HAP-1 (cell line): ENCODE results near the gene GAB4.
"Not testable (repeated sequence)": the region's sequence is repeated elsewhere in the genome, so short reads cannot be mapped to it uniquely, and the experiment has no call there.

Experiments used
- DNase-seq, 2 experiments: peaks; one replicate each; pipeline ENCODE4 v3.0.0-alpha.2; 2016 to 2020; ENCODE audit warnings: low spot score in 2 of 2
- H3K27me3 ChIP-seq: fragments of 250-450 bp; sonication (Bioruptor Pico); 2 replicates; pipeline ENCODE4 v1.5.1; 2020; ENCODE audit warnings: low read depth, mild to moderate bottlenecking, moderate library complexity
- H3K36me3 ChIP-seq: fragments of 250-450 bp; sonication (Bioruptor Pico); replicated peaks from 2 replicates; pipeline ENCODE4 v1.5.1; 2020; ENCODE audit warnings: mild to moderate bottlenecking
- H3K4me1 ChIP-seq: fragments of 250-450 bp; sonication (Bioruptor Pico); 2 replicates; pipeline ENCODE4 v1.5.1; 2020; ENCODE audit warnings: mild to moderate bottlenecking
- H3K4me3 ChIP-seq: fragments of 250-450 bp; sonication (Bioruptor Pico); 2 replicates; pipeline ENCODE4 v1.5.1; 2020; ENCODE audit warnings: mild to moderate bottlenecking, moderate library complexity
- H3K9me3 ChIP-seq: fragments of 250-450 bp; sonication (Bioruptor Pico); 2 replicates; pipeline ENCODE4 v1.5.1; 2020; ENCODE audit warnings: mild to moderate bottlenecking, moderate library complexity
- in situ Hi-C: fragments of 300-500 bp; cut with MboI; formaldehyde crosslinking; loops from 3 replicates; pipeline ENCODE4 v1.14.3; 2020; ENCODE audit warnings: low sequenced_read_pairs, inconsistent platforms, mixed read lengths

Gene GAB4

DNA sequence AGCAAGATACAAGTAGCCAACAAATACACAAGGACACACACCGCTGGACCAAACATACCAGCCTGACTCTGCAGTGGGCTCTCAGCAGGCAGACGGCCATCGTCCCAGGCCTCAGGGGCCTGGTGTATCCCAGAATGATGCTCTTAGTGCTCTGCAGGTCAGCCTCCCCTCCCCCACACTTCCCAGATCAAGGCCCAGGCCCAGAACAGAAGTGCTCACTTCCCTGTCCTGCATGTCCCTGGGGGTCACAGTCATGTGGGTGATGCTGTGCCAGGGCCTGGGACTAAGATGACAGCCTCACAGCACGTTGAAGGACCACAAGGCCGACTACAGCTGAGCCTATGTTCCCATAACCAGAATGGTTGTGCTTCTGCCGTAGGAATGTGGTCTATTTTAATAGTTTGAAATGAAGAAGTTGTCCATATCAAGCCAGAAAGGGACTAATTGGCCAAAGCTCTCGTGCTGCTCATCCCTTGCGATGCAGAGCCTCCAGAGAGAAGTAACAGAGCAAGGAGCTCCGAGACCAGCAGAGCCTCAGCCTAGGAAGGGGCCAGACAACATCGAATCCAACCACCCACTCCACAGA lies 48.6 kb downstream of the GAB4 start:
- no peaks in the 10 kb centered on the region for H3K4me1 ChIP-seq
- no peaks in the 10 kb centered on the region for H3K9me3 ChIP-seq
- in situ Hi-C loops: no loop called here
- H3K4me3 ChIP-seq: no peak overlapping the region
- H3K36me3 ChIP-seq: no peaks in the 10 kb centered on the region
- no peak for DNase-seq
- no peaks in the 10 kb centered on the region for H3K27me3 ChIP-seq

DNA sequence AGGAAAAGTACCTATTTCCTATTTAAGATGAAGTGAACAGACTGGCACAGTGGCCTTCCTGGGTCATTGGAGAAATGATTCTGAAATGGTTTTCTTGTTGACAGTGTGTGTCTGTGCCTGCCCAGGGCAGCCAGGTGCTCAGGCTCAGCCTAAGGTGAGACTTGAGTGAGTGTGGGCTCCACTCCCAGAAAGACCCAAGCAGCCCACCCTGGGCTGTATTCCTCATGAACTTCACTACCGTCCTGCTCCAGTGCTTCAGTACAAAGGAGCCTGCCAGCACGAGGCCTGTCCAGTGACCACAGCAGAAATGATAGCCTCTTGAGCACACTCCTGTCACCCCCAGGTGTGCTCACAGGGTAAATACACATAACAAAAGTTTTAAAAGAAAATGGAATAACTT lies 49.5 kb downstream of the GAB4 start:
- H3K4me1 ChIP-seq: no peaks in the 10 kb centered on the region
- H3K9me3 ChIP-seq: no peaks in the 10 kb centered on the region
- H3K4me3 ChIP-seq: no peak overlapping the region
- no peaks in the 10 kb centered on the region for H3K36me3 ChIP-seq
- in situ Hi-C loops: no loop called here
- DNase-seq: no peak
- H3K27me3 ChIP-seq: no peaks in the 10 kb centered on the region

DNA sequence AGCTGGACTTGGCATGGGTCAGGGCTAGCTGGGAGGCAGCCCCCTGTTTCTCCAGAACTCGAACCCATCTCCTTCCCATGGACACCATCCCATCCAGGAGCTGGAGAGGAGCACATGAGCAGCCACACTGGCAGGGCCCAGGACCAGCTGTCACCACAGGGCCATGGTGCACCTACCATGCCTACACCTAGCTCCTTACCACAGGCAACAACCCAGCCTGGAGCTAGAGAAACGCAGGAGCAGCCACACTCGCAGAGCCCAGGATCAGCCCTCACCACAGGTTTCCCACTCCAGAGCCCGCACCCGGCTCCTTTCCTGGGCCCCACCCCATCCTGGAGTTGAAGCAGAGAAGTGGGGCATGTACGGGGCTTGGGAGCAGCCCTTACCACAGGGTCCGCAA lies 50.2 kb downstream of the GAB4 start:
- no peaks in the 10 kb centered on the region for H3K36me3 ChIP-seq
- no peaks in the 10 kb centered on the region for H3K9me3 ChIP-seq
- DNase-seq: no peak
- no peaks in the 10 kb centered on the region for H3K4me1 ChIP-seq
- H3K4me3 ChIP-seq: no peak overlapping the region
- in situ Hi-C loops: no loop called here
- no peaks in the 10 kb centered on the region for H3K27me3 ChIP-seq

DNA sequence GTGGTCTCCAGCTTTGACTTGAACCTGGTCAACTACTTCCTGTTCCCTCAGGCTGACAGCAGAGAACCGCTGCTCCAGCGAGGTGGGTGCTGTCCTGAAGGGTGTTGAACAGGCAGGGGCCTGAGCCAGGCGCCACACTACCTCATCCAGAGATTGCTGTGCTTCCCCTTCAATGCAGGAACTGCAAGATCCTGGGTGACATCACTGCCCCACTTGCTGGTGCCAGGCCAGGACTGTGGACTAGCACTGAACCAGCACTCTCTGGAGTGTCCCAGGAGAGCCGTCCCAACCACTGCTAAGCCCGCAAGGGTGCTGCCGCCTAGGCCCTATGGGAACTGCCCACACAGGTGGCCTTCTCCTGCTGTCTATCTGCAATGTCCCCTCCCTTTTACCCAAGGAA lies 51.7 kb downstream of the GAB4 start:
- Histone ChIP-seq H3K36me3 (no peaks in the 10 kb centered on the region), H3K27me3 (no peaks in the 10 kb centered on the region), H3K4me1 (no peaks in the 10 kb centered on the region), H3K9me3 (no peaks in the 10 kb centered on the region), H3K4me3 (no peak overlapping the region)
- no peak for DNase-seq
- in situ Hi-C loops: no loop called here

DNA sequence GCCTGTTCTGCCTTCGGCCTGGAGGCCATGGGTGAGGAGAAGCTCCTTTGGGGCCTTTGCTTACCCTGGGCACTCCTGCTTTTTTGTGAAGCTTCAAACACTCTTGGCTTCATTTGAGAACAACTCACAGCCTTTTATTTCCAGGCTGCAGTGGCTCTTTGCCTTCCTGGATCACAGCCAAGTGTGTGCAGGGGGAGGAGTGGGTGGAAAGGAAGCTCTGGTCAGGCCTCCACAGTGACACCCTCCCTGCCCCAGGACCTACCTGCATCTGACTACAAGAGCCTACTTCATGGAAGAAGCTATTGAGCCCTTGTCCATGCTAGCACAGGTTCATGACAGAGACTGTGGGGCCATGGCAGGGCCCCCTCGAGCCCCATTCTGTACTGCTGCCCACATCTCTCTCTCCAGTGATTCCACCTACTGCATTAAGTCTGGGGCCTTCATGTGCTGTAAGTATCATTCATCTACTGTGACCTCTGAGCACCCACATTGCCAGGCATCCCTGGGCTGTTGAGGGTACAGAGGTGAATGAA lies 52.3 kb downstream of the GAB4 start:
- Histone ChIP-seq H3K27me3 (no peaks in the 10 kb centered on the region), H3K9me3 (no peaks in the 10 kb centered on the region), H3K4me1 (no peaks in the 10 kb centered on the region), H3K4me3 (no peak overlapping the region), H3K36me3 (no peaks in the 10 kb centered on the region)
- in situ Hi-C loops: no loop called here
- DNase-seq: no peak

DNA sequence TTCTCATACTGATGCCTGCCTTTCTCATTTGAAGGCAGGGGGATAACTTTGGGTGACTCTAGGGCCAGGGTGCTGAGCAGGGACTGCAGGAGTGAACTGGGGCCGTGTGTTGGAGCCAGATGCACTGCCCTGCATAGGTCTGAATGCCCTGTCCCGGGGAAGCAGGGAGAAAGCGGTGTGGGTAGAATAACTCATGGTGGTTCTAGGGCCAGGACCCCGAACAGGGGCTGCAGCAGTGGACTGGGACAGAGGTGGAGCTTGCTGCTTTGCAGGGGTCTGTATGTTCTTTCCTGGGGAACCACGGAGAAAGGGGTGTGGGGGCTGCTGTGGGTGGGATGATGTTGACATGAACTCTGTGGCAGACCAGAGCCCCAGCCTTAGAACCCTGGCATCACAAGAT lies 52.9 kb downstream of the GAB4 start:
- no peak for DNase-seq
- Histone ChIP-seq H3K36me3 (no peaks in the 10 kb centered on the region), H3K4me3 (no peak overlapping the region), H3K4me1 (no peaks in the 10 kb centered on the region), H3K27me3 (no peaks in the 10 kb centered on the region), H3K9me3 (no peaks in the 10 kb centered on the region)
- in situ Hi-C loops: no loop called here

DNA sequence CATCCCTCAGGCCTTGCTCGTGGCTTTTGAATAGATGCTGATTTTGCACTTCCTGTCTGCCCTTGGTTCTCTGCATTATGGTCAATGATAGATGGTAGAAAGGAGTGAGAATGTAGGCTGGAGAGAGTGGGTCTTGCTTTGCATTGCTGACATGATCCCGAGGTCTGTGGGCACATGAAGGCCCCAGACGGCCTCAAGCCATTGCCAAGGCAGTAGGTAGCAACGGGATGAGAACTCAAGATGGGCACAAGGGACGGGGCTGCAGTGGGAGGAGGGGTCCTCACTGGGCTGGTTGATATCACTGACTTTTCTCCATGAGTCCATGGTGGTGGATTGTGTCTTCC lies 54.0 kb downstream of the GAB4 start:
- DNase-seq: no peak
- in situ Hi-C loops: loop anchor here (5.0 kb wide), 1 partner anchor 38 kb away; no protein-coding TSS in a partner anchor

DNA sequence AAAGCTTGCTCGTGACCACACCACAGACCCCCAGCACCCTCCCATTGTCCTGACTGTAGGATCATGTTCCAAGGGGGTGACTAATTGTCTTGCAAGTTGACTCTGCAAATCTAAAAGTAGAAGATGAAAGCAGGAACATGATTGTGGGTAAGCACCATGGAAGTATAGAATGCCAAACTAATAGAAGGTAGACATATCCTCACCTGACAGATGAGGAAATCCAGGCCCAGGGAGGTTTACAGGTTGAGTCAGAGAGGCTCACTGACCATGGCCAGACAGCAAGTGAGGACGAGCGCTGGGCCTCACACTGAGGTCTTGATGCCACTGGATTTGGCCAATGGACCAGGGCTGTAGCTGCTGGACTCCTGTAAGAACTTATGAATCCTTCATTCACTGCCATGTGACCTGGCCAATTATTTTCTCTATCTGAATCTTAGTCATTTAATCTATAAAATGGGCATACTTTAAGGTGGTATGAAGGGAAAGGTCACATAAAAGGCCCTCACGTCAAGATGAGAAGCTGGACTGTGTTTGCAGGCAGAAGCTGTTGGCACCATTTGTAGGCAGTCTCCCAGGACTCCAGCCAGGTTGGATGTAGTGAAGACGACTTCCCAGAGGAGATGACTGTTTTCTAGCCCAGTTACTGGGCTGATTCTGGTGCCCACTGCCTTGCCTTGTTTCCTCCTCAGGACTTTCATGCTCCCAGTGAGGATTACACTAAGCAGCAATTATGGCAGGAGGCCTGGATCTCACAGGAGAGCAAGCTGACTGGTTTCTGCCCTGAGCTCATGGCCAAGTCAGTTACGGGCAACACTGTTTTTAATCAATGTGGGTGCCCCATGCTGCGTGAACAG lies 54.6 kb downstream of the GAB4 start:
- in situ Hi-C loops: loop anchor here (5.0 kb wide), 1 partner anchor 39 kb away; no protein-coding TSS in a partner anchor
- no peak for DNase-seq
- H3K4me3 ChIP-seq: no peak overlapping the region
- no peaks in the 10 kb centered on the region for H3K9me3 ChIP-seq
- no peaks in the 10 kb centered on the region for H3K4me1 ChIP-seq
- no peaks in the 10 kb centered on the region for H3K36me3 ChIP-seq
- no peaks in the 10 kb centered on the region for H3K27me3 ChIP-seq

More for the DNA sequence above, 54.0 kb downstream of the GAB4 start:
- Histone ChIP-seq H3K4me3 (no peak overlapping the region), H3K4me1 (no peaks in the 10 kb centered on the region), H3K9me3 (no peaks in the 10 kb centered on the region), H3K27me3 (no peaks in the 10 kb centered on the region), H3K36me3 (no peaks in the 10 kb centered on the region)

DNA sequence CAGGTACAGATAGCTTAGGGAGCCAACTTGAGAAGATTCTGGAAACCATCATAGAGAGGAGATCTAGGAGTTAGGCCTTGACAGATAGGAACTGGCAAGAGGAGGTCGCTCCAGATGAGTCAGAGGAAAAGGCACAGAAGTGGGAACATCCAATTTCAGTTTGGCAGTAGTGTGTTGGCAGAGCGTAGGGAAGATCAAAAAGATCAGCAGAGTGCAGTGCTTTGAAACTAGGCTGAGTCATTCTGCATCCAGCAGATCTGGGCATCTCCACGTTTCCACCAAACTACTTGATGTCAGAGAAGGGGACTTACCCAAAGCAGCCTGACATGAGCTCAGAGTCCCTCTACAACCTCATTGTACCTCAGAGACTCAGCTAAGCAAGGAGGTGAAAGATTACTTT lies 58.5 kb downstream of the GAB4 start:
- no peaks in the 10 kb centered on the region for H3K9me3 ChIP-seq
- in situ Hi-C loops: no loop called here
- H3K4me1 ChIP-seq: no peaks in the 10 kb centered on the region
- H3K27me3 ChIP-seq: 0 out of 2 replicates have a peak, but pooled peaks cover 2% of the 10 kb centered on the region
- H3K4me3 ChIP-seq: no peak overlapping the region
- no peak for DNase-seq
- H3K36me3 ChIP-seq: no peaks in the 10 kb centered on the region

DNA sequence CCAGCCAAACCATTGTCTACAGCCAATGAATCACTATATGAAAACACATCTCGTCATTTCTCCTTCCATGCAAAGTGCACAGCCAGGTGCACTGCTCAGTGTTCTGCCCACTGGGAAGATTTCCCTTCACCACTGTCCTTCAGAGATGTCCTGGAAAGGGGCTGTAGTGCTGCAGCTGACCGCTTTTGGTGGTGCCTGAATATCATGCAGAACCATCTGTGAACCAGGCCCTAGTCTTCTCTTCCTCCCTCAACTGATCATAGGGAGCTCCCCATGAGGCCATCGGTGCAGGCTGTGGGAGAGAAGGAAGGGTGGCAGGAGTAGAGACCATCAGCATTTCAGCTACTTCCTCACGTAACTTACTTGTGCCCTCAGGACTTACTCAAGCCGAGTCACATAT lies 70.2 kb downstream of the GAB4 start:
- in situ Hi-C loops: no loop called here
- Histone ChIP-seq H3K4me1 (no peaks in the 10 kb centered on the region), H3K9me3 (no peaks in the 10 kb centered on the region), H3K36me3 (no peaks in the 10 kb centered on the region), H3K4me3 (no peak overlapping the region), H3K27me3 (peaks cover 3% of the 10 kb centered on the region; the same call in 1 of the 2 replicates)
- DNase-seq: no peak

DNA sequence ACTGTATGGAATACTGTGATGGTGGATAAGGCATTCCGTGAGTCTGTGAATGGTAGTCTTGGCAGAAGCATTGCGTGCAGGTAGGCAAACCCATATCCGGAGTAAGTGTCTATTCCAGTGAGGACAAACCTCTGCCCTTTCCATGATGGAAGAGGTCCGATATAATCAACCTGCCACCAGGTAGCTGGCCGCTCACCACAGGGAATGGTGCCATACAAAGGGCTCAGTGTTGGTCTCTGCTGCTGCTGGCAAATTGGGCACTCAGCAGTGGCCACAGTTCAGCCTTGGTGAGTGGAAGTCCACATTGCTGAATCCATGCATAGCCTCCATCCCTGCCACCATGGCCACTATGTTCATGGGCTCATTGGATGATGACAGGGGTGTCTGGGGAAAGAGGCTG lies 70.8 kb downstream of the GAB4 start:
- DNase-seq, H3K36me3 ChIP-seq, H3K27me3 ChIP-seq, in situ Hi-C loops, H3K4me3 ChIP-seq, H3K9me3 ChIP-seq, H3K4me1 ChIP-seq: not testable (repeated sequence)

DNA sequence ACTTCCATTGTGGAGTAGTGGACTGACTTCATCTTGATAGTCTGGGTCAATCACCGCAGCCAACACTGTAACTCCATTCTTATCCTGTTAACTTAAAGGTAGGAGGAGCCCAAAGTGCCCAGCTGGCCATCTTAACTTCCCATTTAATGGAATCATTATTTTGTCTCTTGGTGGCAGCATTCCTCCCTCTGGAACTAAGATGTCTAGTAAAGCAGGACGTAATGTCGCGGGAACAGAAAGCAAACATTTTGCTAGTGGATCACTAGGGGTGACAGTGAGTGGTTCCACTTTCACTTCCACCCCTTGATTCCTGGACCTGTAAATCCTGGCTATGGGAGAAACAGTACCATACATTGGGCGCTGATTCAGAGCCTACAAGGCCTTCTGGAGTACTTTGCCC lies 71.4 kb downstream of the GAB4 start:
- Histone ChIP-seq H3K36me3 (no peaks in the 10 kb centered on the region), H3K9me3 (no peaks in the 10 kb centered on the region), H3K27me3 (peaks cover 3% of the 10 kb centered on the region), H3K4me3 (no peak overlapping the region), H3K4me1 (no peaks in the 10 kb centered on the region)
- DNase-seq: no peak
- in situ Hi-C loops: no loop called here

DNA sequence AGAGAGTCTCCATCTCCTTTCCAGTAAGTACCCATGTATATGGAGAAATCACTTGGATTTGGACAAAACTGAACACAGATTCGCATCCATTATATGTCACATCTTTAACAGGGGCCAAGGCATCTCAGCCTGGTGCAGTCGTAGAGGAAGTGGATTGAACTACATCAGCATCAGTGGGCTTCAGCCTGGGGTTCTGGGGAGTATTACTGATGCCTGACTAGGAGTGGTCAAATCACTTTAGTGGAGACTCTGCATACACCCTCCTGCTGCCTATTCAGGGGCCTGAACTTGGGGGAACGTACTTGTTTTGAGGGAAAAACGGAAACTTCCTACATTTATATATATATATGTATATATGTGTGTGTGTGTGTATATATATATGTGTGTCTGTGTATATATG lies 72.8 kb downstream of the GAB4 start:
- in situ Hi-C loops: no loop called here
- Histone ChIP-seq H3K27me3 (peaks cover 8% of the 10 kb centered on the region), H3K4me3 (no peak overlapping the region), H3K4me1 (no peaks in the 10 kb centered on the region), H3K36me3 (no peaks in the 10 kb centered on the region), H3K9me3 (no peaks in the 10 kb centered on the region)
- no peak for DNase-seq
